Measurements from ENCODE around the gene EI24. TPM values are rescaled to one million over a fixed set of nuclear protein-coding genes. Genes with fewer than 3 reads are reported as not detected.
A peak's percentile ranks its signal among the peaks of the same experiment; 100 is the strongest.

Gene EI24
- total RNA-seq, 1 donor from 2014 or later: 129 TPM

- peaks cover 2% of the 10 kb centered on the region for H3K36me3 Mint-ChIP-seq (ENCODE audit: low read depth, unreplicated experiment)
- Histone ChIP-seq H3K4me2 (ENCODE audit: low read length) (no peak overlapping the region), H3K27me3 (ENCODE audit: insufficient read depth, low read length) (no peaks in the 10 kb centered on the region), H3K36me3 (ENCODE audit: insufficient read depth, low read length) (peaks cover 37% of the 10 kb centered on the region), H3K4me3 (ENCODE audit: insufficient read depth, low read depth, low read length) (no peak overlapping the region), H4K20me1 (ENCODE audit: insufficient read depth, low read length) (no peaks in the 10 kb centered on the region), H2AFZ (ENCODE audit: low read depth, low read length) (no peak overlapping the region), H3K9ac (ENCODE audit: low read length) (no peak overlapping the region), H3K9me3 (ENCODE audit: insufficient read depth, low read depth, low read length) (no peaks in the 10 kb centered on the region), H3K79me2 (ENCODE audit: insufficient read depth, low read length) (peaks cover 16% of the 10 kb centered on the region), H3K4me1 (ENCODE audit: insufficient read depth, low read length) (peaks cover 14% of the 10 kb centered on the region), H3K27ac (ENCODE audit: low read depth, low read length) (no peak overlapping the region)
- peaks cover 15% of the 10 kb centered on the region for H3K4me1 Mint-ChIP-seq (ENCODE audit: low read depth, unreplicated experiment)
- DNase-seq (ENCODE audit: low read depth) (no peak), FAIRE-seq (no peak)
- H3K4me3 Mint-ChIP-seq (ENCODE audit: unreplicated experiment): no peak overlapping the region
- H3K27me3 Mint-ChIP-seq (ENCODE audit: low read depth, unreplicated experiment): no peaks in the 10 kb centered on the region
- TF ChIP-seq EZH2 (IDR thresholded peaks at IDR 0.05; ENCODE audit: insufficient read depth, low read length): no peak
- TF ChIP-seq, protein P1, sequence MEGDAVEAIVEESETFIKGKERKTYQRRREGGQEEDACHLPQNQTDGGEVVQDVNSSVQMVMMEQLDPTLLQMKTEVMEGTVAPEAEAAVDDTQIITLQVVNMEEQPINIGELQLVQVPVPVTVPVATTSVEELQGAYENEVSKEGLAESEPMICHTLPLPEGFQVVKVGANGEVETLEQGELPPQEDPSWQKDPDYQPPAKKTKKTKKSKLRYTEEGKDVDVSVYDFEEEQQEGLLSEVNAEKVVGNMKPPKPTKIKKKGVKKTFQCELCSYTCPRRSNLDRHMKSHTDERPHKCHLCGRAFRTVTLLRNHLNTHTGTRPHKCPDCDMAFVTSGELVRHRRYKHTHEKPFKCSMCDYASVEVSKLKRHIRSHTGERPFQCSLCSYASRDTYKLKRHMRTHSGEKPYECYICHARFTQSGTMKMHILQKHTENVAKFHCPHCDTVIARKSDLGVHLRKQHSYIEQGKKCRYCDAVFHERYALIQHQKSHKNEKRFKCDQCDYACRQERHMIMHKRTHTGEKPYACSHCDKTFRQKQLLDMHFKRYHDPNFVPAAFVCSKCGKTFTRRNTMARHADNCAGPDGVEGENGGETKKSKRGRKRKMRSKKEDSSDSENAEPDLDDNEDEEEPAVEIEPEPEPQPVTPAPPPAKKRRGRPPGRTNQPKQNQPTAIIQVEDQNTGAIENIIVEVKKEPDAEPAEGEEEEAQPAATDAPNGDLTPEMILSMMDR (IDR thresholded peaks at IDR 0.05; ENCODE audit: insufficient read depth, low read depth, low read length): no peak
- no peaks in the 10 kb centered on the region for H3K9me3 Mint-ChIP-seq (ENCODE audit: unreplicated experiment)
- H3K27ac Mint-ChIP-seq (ENCODE audit: unreplicated experiment): no peak overlapping the region
Measured at GRCh38 chr11:125623064-125623463, 53.8 kb downstream of the EI24 start.

GRCh38 chr11:125624756-125625213, 55.5 kb downstream of the EI24 start, which contains the start of gene CHEK1:
Gene CHEK1, plus strand, starts transcription at chr11:125625163. Its CDS starts 1,606 bp downstream, at chr11:125626769.
- H4K20me1 ChIP-seq (ENCODE audit: insufficient read depth, low read length): no peaks in the 10 kb centered on the region
- TF ChIP-seq, protein P1 (IDR thresholded peaks at IDR 0.05; ENCODE audit: insufficient read depth, low read depth, low read length): no peak
- TF ChIP-seq EZH2 (IDR thresholded peaks at IDR 0.05; ENCODE audit: insufficient read depth, low read length): no peak
- FAIRE-seq: no peak
- Mint-ChIP-seq H3K4me1 (ENCODE audit: low read depth, unreplicated experiment) (peaks cover 16% of the 10 kb centered on the region), H3K27ac (ENCODE audit: unreplicated experiment) (peak within 1 kb of the TSS; percentile 89), H3K9me3 (ENCODE audit: unreplicated experiment) (no peaks in the 10 kb centered on the region), H3K27me3 (ENCODE audit: low read depth, unreplicated experiment) (no peaks in the 10 kb centered on the region), H3K4me3 (ENCODE audit: unreplicated experiment) (peak within 1 kb of the TSS; percentile 89), H3K36me3 (ENCODE audit: low read depth, unreplicated experiment) (peaks cover 2% of the 10 kb centered on the region)
- DNase-seq (ENCODE audit: low read depth): no peak
- peak within 1 kb of the TSS; percentile 89 for H2AFZ ChIP-seq (ENCODE audit: low read depth, low read length)
- peaks cover 26% of the 10 kb centered on the region for H3K36me3 ChIP-seq (ENCODE audit: insufficient read depth, low read length)
- peak within 1 kb of the TSS; percentile 95 for H3K4me2 ChIP-seq (ENCODE audit: low read length)
- H3K79me2 ChIP-seq (ENCODE audit: insufficient read depth, low read length): peaks cover 33% of the 10 kb centered on the region
- no peaks in the 10 kb centered on the region for H3K9me3 ChIP-seq (ENCODE audit: insufficient read depth, low read depth, low read length)
- peak within 1 kb of the TSS; percentile 88 for H3K4me3 ChIP-seq (ENCODE audit: insufficient read depth, low read depth, low read length)
- peak within 1 kb of the TSS; percentile 93 for H3K27ac ChIP-seq (ENCODE audit: low read depth, low read length)
- H3K27me3 ChIP-seq (ENCODE audit: insufficient read depth, low read length): no peaks in the 10 kb centered on the region
- H3K4me1 ChIP-seq (ENCODE audit: insufficient read depth, low read length): peaks cover 14% of the 10 kb centered on the region
- H3K9ac ChIP-seq (ENCODE audit: low read length): peak within 1 kb of the TSS; percentile 85

- peaks cover 16% of the 10 kb centered on the region for H3K4me1 Mint-ChIP-seq (ENCODE audit: low read depth, unreplicated experiment)
Measured at GRCh38 chr11:125625225-125625629, 56.0 kb downstream of the EI24 start.

More at GRCh38 chr11:125625225-125625629, 56.0 kb downstream of the EI24 start:
- H3K9me3 Mint-ChIP-seq (ENCODE audit: unreplicated experiment): no peaks in the 10 kb centered on the region
- FAIRE-seq (no peak), DNase-seq (ENCODE audit: low read depth) (no peak)
- Histone ChIP-seq H3K4me3 (ENCODE audit: insufficient read depth, low read depth, low read length) (peak overlapping the region; percentile 88), H3K9ac (ENCODE audit: low read length) (peak overlapping the region; percentile 85), H3K9me3 (ENCODE audit: insufficient read depth, low read depth, low read length) (no peaks in the 10 kb centered on the region), H4K20me1 (ENCODE audit: insufficient read depth, low read length) (no peaks in the 10 kb centered on the region), H3K36me3 (ENCODE audit: insufficient read depth, low read length) (peaks cover 26% of the 10 kb centered on the region), H2AFZ (ENCODE audit: low read depth, low read length) (peak overlapping the region; percentile 89), H3K4me1 (ENCODE audit: insufficient read depth, low read length) (peaks cover 14% of the 10 kb centered on the region), H3K4me2 (ENCODE audit: low read length) (peak overlapping the region; percentile 95), H3K27ac (ENCODE audit: low read depth, low read length) (peak overlapping the region; percentile 93), H3K27me3 (ENCODE audit: insufficient read depth, low read length) (no peaks in the 10 kb centered on the region), H3K79me2 (ENCODE audit: insufficient read depth, low read length) (peaks cover 33% of the 10 kb centered on the region)
- H3K4me3 Mint-ChIP-seq (ENCODE audit: unreplicated experiment): peak overlapping the region; percentile 89
- H3K27me3 Mint-ChIP-seq (ENCODE audit: low read depth, unreplicated experiment): no peaks in the 10 kb centered on the region
- peak overlapping the region; percentile 86 for H3K27ac Mint-ChIP-seq (ENCODE audit: unreplicated experiment)
- TF ChIP-seq, protein P1 (IDR thresholded peaks at IDR 0.05; ENCODE audit: insufficient read depth, low read depth, low read length): no peak
- no peak for TF ChIP-seq EZH2 (IDR thresholded peaks at IDR 0.05; ENCODE audit: insufficient read depth, low read length)
- H3K36me3 Mint-ChIP-seq (ENCODE audit: low read depth, unreplicated experiment): peaks cover under 1% of the 10 kb centered on the region

All from astrocyte (in vitro differentiated cells and primary cell).